B cell (primary cell): ENCODE results near the gene TENM4. TPM values are rescaled to one million over a fixed set of nuclear protein-coding genes. Genes with fewer than 3 reads are reported as not detected.

Experiments used
- ATAC-seq: fragments of 200-7000 bp; cut with Tn5 transposase; one replicate; pipeline ENCODE4 v1.10.0; 2021; ENCODE audit warnings: low read depth, mild to moderate bottlenecking, moderate number of reproducible peaks, moderate library complexity
- CTCF ChIA-PET: fragments of 350-600 bp; sonication (Branson Sonifier 250); formaldehyde crosslinking; loops from one replicate; lab custom pipeline; 2021; ENCODE audit warnings: antibody characterized with exemption, inconsistent platforms; lab: Charles Lee
- POLR2A ChIA-PET: fragments of 350-600 bp; sonication (Branson Sonifier 250); formaldehyde crosslinking; loops from one replicate; lab custom pipeline; 2021; ENCODE audit warnings: antibody characterized with exemption; lab: Charles Lee
- DNase-seq: peaks from one replicate; pipeline ENCODE4 v3.0.0; 2013
- H2AFZ ChIP-seq: 2 replicates; pipeline ENCODE4 v1.6.1; 2012; ENCODE audit warnings: mild to moderate bottlenecking, low read depth, low read length; ENCODE audit not compliant: insufficient read depth, poor library complexity, severe bottlenecking
- H3K27ac ChIP-seq, 2 donors: 1 replicate in 1 of 2; 2 replicates in 1 of 2; pipeline ENCODE4 v1.5.1; 2012 to 2013; ENCODE audit warnings: low read length in 2 of 2, mild to moderate bottlenecking in 2 of 2, moderate library complexity in 1 of 2
- H3K27me3 ChIP-seq, 4 experiments: fragments of 200-600 bp in 1 of 4; sonication (generic) in 1 of 4; replicated peaks in 1 of 4; 1 replicate in 2 of 4; 2 replicates in 2 of 4; pipeline versions ENCODE4 v1.6.1 to v1.7.0; 2013 to 2016; ENCODE audit warnings: low read length in 3 of 4, mild to moderate bottlenecking in 2 of 4, mixed read lengths in 1 of 4, moderate library complexity in 1 of 4; ENCODE audit not compliant: insufficient read depth in 4 of 4, control insufficient read depth in 3 of 4; ENCODE audit errors: control extremely low read depth in 1 of 4
- H3K36me3 ChIP-seq, 2 experiments: replicated peaks in 1 of 2; 1 replicate in 1 of 2; 2 replicates in 1 of 2; pipeline versions ENCODE4 v1.6.1 to v1.7.1; 2013; ENCODE audit warnings: low read length in 1 of 2; ENCODE audit not compliant: insufficient read depth in 2 of 2, control insufficient read depth in 1 of 2; ENCODE audit errors: control extremely low read depth in 1 of 2, extremely low read depth in 1 of 2
- H3K4me1 ChIP-seq, 2 donors: fragments of 200-600 bp in 1 of 2; sonication (generic) in 1 of 2; 1 replicate in 1 of 2; 2 replicates in 1 of 2; pipeline versions ENCODE4 v1.5.1 to v1.6.1; 2013 to 2017; ENCODE audit warnings: low read length in 2 of 2; ENCODE audit not compliant: control insufficient read depth in 2 of 2, insufficient read depth in 2 of 2
- H3K4me2 ChIP-seq: replicated peaks from 2 replicates; pipeline ENCODE3; 2012; ENCODE audit warnings: mild to moderate bottlenecking, low read depth, low read length; ENCODE audit not compliant: poor library complexity, severe bottlenecking
- H3K4me3 ChIP-seq, 5 experiments: fragments of 200-600 bp in 1 of 5; sonication (generic) in 1 of 5; 1 replicate in 3 of 5; 2 replicates in 2 of 5; pipeline versions ENCODE4 v1.5.1 to v1.7.0; 2011 to 2016; ENCODE audit warnings: low read length in 4 of 5, mild to moderate bottlenecking in 4 of 5, low read depth in 2 of 5, control low read depth in 1 of 5, moderate library complexity in 1 of 5; ENCODE audit not compliant: insufficient read depth in 1 of 5; ENCODE audit errors: control extremely low read depth in 1 of 5, extremely low read depth in 1 of 5
- H3K79me2 ChIP-seq: fragments of 200-600 bp; sonication (generic); one replicate; pipeline ENCODE4 v1.6.0; 2016; ENCODE audit warnings: low read length; ENCODE audit not compliant: control insufficient read depth, insufficient read depth
- H3K9ac ChIP-seq: fragments of 200-600 bp; sonication (generic); 2 replicates; pipeline ENCODE4 v1.6.1; 2017; ENCODE audit warnings: mild to moderate bottlenecking, low read length, moderate library complexity
- H3K9me3 ChIP-seq, 3 donors: one replicate each; pipeline versions ENCODE4 v1.6.1 to v1.7.1; 2013; ENCODE audit warnings: low read length in 2 of 3; ENCODE audit not compliant: control insufficient read depth in 2 of 3, insufficient read depth in 1 of 3; ENCODE audit errors: control extremely low read depth in 1 of 3
- H4K20me1 ChIP-seq: 2 replicates; pipeline ENCODE4 v1.6.0; 2012; ENCODE audit warnings: mild to moderate bottlenecking, low read length; ENCODE audit not compliant: insufficient read depth, control insufficient read depth, poor library complexity, severe bottlenecking
- H3K27ac Mint-ChIP-seq: one replicate; pipeline ENCODE4 v1.8.0; 2021; ENCODE audit warnings: mixed read lengths
- H3K27me3 Mint-ChIP-seq: one replicate; pipeline ENCODE4 v1.8.0; 2021; ENCODE audit warnings: mixed read lengths
- H3K4me1 Mint-ChIP-seq: one replicate; pipeline ENCODE4 v1.8.0; 2021; ENCODE audit warnings: mixed read lengths
- H3K4me3 Mint-ChIP-seq: one replicate; pipeline ENCODE4 v1.8.0; 2021; ENCODE audit warnings: mixed read lengths
- H3K9me3 Mint-ChIP-seq: one replicate; pipeline ENCODE4 v1.8.0; 2022; ENCODE audit warnings: mixed read lengths; ENCODE audit not compliant: insufficient read depth
- EZH2 ChIP-seq: IDR thresholded peaks from 2 replicates; pipeline ENCODE4 v1.6.1; 2012; ENCODE audit warnings: borderline replicate concordance, low read depth, mild to moderate bottlenecking, moderate library complexity, low read length; ENCODE audit not compliant: insufficient read depth, poor library complexity, severe bottlenecking
- WGBS: methylation state at CpG from one replicate; pipeline ENCODE4 v1.1.5; 2013; ENCODE audit warnings: missing lambda C conversion rate; ENCODE audit not compliant: insufficient coverage; 5-methylcytosine and 5-hydroxymethylcytosine counted together
- intact Hi-C: fragments of 100-400 bp; cut with micrococcal nuclease; formaldehyde crosslinking; loops from one replicate; pipeline ENCODE4 v1.10.0; 2022
- polyA plus RNA-seq: library from polyadenylated mRNA; depleted of rRNA; stranded (reverse); fragments of >200 nt; gene quantifications from 2 replicates; pipeline ENCODE4 v1.2.3, GENCODE V29; 2012
- total RNA-seq, 2 donors: library from RNA; stranded (reverse); fragments of 120-200 nt in 1 of 2; gene quantifications; 1 replicate in 1 of 2; 2 replicates in 1 of 2; pipeline versions ENCODE4 v1.2.3 to v1.2.4, GENCODE V29; 2013 to 2022
- TF ChIP-seq, protein P1 (sequence below): fragments of 200-600 bp; IDR thresholded peaks from one replicate; pipeline ENCODE4 v1.8.0; 2022; ENCODE audit warnings: antibody characterized with exemption, mild to moderate bottlenecking

Gene TENM4
- total and polyA plus RNA-seq, 2 donors (not counting 1 experiment from before 2014, with no cell fraction given), result 0.09 to 5.7 TPM

DNA sequence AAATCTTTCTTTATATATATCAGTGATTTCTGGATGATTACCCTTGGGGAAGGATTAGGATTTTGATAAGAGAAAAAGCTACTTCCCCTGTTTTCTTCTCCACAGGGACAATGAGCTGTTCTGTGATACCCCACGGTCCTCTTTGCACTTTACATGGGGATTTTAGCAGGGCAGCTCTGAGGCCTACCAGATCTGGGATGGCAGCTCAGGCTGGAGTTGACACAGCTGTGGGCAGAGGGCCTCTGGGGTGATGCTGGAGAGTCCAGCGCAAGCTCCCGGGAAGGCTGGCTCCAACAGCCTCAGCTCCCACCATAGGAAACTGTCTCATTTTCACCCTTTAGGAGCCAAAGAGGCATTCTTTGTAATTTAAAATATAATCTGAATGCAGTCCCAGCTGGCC, 482.4 kb downstream of the TENM4 start:
- intact Hi-C loops, result no loop called here
- H3K27ac Mint-ChIP-seq, result no peak overlapping the region
- peaks cover 5% of the 10 kb centered on the region for H3K4me1 Mint-ChIP-seq
- Histone ChIP-seq H3K79me2 (no peaks in the 10 kb centered on the region), H3K27ac (no peak overlapping the region), H2AFZ (no peak overlapping the region), H4K20me1 (no peaks in the 10 kb centered on the region), H3K9ac (no peak overlapping the region), H3K27me3 (peaks cover 0 to 16% (median 9%) of the 10 kb centered on the region in 4 experiments), H3K4me1 (no peaks in the 10 kb centered on the region), H3K9me3 (peaks cover 0 to 3% (median 0%) of the 10 kb centered on the region in 3 donors), H3K4me2 (no peak overlapping the region), H3K36me3 (no peaks in the 10 kb centered on the region), H3K4me3 (no peak overlapping the region)
- DNase-seq (no peak), ATAC-seq (no peak)
- no peak overlapping the region for H3K4me3 Mint-ChIP-seq
- CTCF ChIA-PET, result no interaction called here
- H3K9me3 Mint-ChIP-seq, result no peaks in the 10 kb centered on the region
- WGBS, result 40% methylated on average over 1 of the region's 3 CpGs
- POLR2A ChIA-PET, result no interaction called here
- TF ChIP-seq, protein P1, sequence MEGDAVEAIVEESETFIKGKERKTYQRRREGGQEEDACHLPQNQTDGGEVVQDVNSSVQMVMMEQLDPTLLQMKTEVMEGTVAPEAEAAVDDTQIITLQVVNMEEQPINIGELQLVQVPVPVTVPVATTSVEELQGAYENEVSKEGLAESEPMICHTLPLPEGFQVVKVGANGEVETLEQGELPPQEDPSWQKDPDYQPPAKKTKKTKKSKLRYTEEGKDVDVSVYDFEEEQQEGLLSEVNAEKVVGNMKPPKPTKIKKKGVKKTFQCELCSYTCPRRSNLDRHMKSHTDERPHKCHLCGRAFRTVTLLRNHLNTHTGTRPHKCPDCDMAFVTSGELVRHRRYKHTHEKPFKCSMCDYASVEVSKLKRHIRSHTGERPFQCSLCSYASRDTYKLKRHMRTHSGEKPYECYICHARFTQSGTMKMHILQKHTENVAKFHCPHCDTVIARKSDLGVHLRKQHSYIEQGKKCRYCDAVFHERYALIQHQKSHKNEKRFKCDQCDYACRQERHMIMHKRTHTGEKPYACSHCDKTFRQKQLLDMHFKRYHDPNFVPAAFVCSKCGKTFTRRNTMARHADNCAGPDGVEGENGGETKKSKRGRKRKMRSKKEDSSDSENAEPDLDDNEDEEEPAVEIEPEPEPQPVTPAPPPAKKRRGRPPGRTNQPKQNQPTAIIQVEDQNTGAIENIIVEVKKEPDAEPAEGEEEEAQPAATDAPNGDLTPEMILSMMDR, result no peak
- no peak for TF ChIP-seq EZH2
- H3K27me3 Mint-ChIP-seq, result peaks cover 33% of the 10 kb centered on the region

DNA sequence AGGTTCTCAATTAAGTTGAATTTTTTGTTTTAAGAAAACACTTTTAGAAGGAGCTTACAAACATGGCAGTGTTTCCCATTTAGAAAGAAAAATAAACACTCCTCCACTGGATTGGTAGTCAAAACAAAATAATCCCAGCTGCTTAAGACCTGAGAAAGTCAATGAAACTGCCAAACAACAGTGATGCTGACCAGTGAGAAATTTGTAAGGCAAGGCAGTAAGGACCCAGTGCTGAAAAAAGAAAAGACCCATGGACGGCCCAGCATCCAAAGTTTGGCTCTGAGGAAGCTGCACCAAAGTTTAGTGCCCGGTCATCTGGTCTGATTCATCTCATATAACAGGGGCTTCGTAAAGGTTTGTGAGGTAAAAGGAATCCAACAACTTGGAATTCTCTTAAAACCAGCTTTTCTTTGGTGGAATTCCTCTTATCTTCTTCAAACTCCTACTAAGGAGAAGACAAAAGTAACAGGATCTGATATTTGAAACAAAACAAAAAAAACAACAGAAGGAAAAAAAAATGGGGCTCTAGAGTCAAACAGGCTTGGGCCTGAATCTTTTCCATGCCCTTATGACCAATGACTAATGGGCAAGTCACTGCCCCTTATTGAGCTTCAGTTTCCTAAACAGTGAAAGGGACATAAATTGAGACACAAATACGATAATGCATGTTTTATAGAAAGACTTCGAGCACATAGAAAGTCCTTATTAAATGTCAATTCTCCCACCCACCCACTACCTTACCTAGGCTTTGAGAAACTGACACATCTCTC, 483.2 kb downstream of the TENM4 start:
- Histone ChIP-seq H4K20me1 (no peaks in the 10 kb centered on the region), H3K4me1 (no peaks in the 10 kb centered on the region), H3K36me3 (no peaks in the 10 kb centered on the region), H3K27me3 (peaks cover 0 to 8% (median 6%) of the 10 kb centered on the region in 4 experiments), H3K4me2 (no peak overlapping the region), H3K27ac (no peak overlapping the region), H3K9me3 (peaks cover 0 to 3% (median 0%) of the 10 kb centered on the region in 3 donors), H2AFZ (no peak overlapping the region), H3K4me3 (no peak overlapping the region), H3K79me2 (no peaks in the 10 kb centered on the region), H3K9ac (no peak overlapping the region)
- H3K4me1 Mint-ChIP-seq, result peaks cover 4% of the 10 kb centered on the region
- DNase-seq (no peak), ATAC-seq (no peak)
- no peak for TF ChIP-seq EZH2
- TF ChIP-seq, protein P1, result no peak
- H3K4me3 Mint-ChIP-seq, result no peak overlapping the region
- intact Hi-C loops, result no loop called here
- ChIA-PET CTCF (no interaction called here), POLR2A (no interaction called here)
- 69% methylated on average over 2 of the region's 5 CpGs for WGBS
- H3K27ac Mint-ChIP-seq, result no peak overlapping the region
- H3K27me3 Mint-ChIP-seq, result peaks cover 31% of the 10 kb centered on the region
- no peaks in the 10 kb centered on the region for H3K9me3 Mint-ChIP-seq
